Measurements from ENCODE around the gene RAB42.
"Not testable (repeated sequence)": the region's sequence is repeated elsewhere in the genome, so short reads cannot be mapped to it uniquely, and the experiment has no call there.

RAB42 gene, protein sequence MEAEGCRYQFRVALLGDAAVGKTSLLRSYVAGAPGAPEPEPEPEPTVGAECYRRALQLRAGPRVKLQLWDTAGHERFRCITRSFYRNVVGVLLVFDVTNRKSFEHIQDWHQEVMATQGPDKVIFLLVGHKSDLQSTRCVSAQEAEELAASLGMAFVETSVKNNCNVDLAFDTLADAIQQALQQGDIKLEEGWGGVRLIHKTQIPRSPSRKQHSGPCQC

DNA sequence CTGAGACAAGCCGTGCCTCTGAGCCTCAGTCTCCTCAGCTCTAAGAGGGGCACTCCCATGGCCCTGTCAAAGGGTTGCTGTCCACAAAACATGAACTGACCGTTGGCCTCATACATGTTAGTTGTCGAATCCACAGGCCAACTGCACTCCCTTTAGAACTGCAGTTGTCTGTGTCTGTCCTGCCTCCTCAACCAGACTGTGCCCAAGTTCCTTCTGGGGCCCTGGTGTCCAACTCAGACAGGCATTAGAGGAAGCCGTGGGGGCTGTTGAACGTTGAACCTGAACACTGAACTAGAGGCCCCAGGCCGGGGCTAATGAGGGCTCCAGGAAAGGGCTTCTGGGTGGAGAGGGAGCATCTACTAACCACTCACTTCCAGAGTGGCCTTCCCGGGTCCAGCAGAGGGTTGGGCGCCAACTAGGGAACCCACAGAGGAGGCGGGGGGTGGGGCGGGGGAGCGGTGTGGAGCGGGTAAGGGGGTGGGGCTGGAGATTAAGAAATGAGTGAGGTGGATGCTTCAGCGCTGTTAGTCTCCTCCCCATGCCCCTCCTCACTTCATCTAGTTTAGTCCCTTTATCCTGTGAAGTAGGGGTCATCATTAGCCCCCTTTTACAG lies at the start of gene RAB42:
Gene RAB42, plus strand, starts transcription at position 558 of the 613 bp plus-strand sequence. CDS start 247 bp downstream, outside the sequence.
- DNase-seq, result no peak

DNA sequence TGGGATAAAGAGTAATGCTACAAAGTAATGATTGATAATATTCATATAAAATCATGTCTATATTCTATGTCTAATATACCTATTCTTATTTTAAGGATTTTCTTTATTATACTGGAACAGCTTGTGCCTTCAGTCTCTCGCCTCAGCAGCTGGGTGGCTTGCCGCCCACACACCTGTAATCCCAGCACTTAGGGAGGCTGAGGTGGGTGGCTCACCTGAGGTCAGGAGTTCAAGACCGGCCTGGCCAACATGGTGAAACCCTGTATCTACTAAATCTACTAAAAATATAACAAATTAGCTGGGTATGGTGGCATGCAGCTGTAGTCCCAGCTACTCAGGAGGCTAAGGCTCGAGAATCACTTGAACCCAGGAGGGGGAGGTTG lies 46.8 kb upstream of the RAB42 start:
- no peak for DNase-seq

DNA sequence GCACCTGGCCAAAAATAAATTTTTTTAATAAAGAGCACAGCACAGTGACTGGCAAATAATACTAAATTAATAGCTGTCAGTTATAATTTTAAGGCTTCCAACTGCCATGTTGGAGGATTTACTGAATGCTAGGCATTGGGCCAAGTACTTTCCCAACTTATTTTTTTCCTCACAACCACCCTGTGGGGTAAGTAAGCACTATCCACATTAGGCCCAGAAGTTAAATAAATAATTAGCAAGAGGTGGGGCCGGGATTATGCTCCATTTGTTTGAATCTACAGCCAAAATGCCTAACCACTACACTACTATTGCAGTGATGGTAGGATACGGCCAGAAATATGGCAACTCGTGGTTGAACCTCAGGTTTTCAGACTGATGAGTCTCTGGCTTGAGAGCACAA lies 43.7 kb upstream of the RAB42 start:
- no peak for DNase-seq

DNA sequence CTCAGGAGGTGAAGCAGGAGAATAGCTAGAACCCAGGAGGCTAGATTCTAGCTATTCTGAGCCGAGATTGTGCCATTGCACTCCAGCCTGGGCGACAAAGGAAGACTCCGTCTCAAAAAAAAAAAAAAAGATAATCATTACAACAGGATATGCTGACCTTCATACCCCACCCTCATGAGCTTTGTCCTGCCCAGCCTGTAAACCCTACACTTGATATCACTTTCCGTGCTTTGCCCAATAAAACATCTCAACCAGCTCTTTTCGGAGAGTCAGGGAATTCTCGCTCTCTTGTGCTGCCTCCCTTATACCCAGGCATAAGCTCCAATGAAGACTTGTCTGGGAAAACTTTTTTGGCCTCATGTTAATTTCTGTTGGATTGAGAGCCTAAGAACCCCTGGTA lies 40.7 kb upstream of the RAB42 start:
- no peak for DNase-seq

DNA sequence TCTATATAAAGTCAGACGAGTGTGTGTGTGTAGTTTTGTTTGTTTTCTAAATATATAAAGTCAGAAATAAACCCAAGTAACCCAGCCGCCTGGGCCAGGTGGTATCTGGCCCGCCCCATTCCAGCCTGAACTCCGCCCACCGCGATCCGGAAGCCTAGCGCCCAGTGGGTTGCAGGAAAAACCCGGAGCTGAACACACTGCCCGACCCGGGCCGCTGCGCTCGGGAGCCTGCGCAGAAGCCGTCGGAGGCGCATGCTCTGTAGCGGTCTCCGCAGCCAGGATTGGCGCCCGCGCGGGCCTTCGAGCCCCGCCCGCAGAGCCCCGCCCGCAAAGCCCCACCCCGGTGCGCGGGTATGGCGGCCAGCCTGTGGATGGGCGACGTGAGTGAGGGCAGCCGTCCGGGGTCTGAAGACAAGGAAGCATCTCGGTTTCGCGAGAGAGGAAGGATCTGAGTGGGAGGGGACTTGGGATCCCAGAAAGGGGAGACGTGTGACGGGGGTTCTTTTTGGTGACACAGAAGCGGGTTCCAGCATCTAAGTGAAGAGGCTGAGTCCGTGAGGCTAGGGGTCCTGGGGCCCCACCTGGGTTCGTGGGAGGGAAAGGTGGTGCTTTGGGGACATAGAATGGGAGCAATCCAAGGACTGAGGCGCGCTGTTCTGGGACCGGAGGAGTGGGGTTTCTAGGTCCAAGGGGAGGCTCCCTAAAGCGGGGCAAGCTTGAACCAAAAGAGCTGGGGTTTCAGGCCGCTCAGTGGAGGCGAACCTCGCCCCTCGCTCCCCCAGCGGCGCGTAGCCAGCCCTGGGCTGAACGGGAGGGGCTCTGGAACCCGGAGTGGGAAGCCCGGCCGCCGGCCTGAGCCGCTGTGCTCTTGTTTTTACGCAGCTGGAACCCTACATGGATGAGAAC lies 39.1 kb upstream of the RAB42 start, which contains the start of gene TRNAU1AP:
Gene TRNAU1AP, plus strand, starts transcription at position 328 of the 906 bp plus-strand sequence. Its CDS starts 26 bp downstream, at position 354.
- peak; percentile 98 for DNase-seq

DNA sequence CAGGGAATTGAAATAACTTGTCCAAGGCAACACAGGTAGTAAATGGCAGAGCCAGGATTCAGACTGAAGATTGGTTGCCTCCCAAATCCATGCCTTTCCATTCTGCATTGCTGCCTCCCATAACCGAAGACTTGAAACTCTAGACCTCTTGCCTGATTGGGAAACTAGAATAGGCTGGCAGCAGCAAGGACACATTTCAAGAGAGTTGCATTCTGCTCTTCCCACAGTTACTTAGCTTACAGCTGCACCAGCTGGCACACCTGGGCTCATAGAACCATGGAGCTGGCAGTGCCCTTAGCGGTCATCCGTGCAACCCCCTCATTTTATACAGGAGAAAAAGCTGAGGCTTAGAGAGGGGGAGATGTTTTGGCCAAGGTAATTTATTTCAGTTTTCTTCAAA lies 31.2 kb upstream of the RAB42 start:
- no peak for DNase-seq

DNA sequence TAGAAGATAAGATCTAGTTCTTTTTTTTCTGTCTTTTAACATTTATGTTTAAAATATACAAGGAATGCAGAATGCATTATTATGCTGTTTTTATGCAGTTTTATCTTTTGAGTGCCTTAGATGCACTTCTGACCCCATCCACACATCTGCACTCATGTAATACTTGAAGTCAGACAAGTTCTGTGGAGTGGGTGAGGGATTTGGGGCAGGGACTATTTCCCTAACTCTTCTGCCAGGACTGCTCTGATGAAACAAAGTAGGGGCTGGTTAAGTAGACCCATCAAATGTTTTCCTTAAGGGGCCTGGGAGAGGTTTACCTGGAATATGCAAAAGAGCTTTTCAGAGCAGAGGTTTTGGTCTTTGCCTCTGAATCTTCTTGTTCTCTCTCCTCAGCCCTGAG lies 27.8 kb upstream of the RAB42 start:
- DNase-seq, result no peak

DNA sequence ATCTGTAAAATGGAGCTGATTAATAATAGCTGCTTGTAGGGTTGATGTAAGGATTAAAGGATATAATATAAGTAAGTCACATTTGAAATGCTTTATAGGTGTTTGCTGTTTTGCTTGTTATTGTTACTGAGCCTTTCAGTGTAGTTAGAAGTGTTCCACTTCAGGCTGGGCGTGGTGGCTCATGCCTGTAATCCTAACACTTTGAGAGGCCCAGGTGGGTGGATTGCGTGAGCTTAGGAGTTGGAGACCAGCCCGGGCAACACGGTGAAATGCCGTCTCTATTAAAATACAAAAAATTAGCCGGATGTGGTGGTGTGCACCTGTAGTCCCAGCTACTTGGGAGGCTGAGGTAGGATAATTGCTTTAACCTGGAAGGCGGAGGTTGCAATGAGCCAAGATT lies 27.0 kb upstream of the RAB42 start:
- DNase-seq, result no peak

DNA sequence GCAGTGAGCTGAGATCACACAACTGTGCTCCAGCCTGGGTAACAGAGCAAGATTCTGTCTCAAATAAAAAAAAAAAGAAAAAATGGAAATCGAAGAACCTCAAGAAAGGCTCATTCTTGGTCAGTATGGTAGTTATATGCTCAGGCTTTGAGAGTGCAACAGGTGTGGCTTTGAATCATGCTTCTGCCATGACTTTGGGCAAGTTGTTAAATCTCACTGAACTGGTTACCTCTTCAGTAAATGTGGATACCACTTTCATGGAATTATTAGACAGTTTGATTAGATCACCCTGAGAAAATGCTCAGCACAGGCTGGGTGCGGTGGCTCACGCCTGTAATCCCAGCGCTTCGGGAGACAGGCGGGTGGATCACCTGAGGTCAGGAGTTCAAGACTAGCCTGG lies 26.3 kb upstream of the RAB42 start:
- DNase-seq, result no peak

DNA sequence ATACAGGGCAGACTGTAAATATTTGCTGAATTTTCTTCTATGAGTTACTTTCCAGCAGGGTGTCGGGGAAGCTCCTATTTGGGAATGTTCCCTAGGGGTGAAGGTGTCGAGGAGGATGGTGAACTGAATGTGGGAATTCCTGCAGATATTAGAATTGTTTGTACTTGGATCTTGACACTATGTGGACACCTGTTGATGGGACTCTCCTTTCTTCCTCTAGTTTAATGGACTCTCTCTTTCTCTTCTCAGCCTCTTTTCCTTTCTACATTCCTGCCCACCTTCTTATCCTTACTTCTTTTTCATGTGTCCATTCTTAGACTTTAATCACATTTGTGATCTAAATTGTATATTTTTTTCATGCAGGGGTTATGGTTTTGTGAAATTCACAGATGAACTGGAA lies 25.1 kb upstream of the RAB42 start:
- DNase-seq, result no peak

DNA sequence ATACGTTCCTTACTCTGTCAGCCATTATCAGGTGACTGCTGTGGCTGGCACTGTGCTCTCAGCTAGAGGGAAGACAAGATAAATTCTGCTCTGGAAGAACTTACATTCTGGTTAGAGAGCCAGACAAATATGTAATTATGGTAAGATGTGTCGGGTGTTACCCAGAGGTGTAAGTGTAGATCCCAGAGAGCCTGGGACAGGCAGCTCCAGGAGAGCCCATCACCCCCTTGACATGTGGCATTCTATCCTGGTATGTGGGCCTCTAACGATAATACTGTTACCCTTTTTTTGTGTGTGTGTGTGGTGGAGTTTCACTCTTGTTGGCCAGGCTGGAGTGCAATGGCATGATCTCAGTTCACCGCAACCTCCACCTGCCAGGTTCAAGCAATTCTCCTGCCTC lies 20.2 kb upstream of the RAB42 start:
- no peak for DNase-seq

DNA sequence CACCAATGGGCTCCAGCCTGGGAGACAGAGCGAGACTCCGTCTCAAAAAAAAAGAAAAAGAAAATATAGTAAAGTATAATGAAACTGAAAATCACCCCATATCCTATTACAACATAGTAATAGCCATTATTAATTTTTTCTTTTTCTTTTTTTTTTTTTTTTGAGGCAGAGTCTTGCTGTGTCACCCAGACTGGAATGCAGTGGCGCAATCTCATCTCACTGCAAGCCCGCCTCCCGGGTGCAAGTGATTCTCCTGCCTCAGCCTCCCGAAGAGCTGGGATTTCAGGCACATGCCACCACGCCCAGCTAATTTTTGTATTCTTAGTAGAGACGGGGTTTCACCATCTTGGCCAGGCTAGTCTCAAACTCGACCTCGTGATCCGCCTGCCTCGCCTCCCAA lies 19.2 kb upstream of the RAB42 start:
- not testable (repeated sequence) for DNase-seq

DNA sequence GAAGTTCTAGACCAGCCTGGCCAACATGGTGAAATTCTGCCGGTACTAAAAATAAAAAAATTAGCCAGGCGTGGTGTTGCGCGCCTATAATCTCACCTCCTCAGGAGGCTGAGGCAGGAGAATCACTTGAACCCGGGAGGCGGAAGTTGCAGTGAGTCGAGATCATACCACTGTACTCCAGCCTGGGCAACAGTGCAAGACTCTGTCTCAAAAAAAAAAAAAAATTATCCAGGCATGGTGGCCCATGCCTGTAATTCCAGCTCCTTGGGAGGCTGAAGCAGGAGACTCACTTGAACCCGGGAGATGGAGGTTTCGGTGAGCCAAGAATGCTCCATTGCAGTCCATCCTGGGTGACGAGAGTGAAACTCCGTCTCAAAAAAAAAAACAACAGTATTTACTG lies 18.5 kb upstream of the RAB42 start:
- no peak for DNase-seq

DNA sequence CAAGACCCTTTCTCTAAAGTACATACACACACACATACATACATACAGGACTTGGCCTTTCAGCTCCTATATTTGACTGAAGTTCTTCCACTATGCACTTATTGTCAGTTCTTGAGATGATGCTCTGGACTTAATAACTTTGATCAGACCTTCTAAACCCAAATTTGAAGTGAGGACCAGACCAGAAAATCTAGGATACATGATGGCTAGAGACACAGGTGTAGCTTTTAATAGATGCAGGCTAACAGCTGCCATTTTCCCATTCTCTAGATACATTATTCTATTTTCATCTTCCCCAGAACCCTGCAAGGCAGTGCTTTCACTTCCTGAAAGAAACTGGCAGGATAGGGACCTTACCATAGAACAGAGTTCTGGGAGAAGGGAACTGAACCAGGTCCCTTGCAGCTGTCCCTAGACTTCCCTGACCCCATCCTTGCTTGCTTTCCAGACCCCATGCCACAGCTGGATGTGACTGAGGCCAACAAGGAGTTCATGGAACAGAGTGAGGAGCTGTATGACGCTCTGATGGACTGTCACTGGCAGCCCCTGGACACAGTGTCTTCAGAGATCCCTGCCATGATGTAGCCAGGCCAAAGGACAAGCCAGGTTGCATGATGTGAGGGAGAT lies 14.9 kb upstream of the RAB42 start:
- peak; percentile 83 for DNase-seq

DNA sequence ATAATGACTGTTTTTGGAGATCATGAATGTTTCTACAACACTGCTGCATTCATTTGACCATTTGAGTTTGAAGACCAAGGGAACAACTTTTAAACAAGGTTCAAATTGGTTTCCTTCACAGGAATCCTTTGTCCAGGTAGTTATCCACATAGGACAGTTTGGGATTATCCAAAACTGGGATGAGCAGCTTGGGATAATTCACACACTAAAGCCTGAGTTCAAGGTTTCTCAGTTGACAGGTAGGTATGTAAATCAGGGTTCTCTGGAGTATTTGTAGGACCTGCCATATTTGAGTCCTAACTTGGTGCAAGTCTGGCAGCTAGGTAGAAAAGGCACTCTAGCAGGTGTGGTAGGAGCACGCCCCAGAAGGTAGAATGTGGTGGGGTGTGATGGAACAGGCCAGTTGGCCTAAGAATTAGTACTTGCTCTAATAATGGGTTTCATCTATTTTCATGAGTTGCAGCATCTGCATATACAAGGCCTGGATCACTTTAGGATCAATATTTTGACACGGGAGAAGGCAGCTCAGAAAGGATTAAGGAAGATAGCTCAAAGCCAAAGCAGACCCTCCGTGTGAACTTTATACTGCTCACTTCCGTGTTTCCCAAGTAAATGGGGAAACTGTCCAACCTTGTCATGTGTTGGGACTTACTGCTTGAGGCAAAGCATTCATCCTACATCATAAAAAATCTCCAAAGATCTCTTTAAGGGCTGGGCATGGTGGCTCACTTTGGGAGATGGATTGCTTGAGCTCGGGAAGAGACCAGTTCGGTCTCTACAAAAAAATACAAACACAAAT lies 14.1 kb upstream of the RAB42 start:
- DNase-seq, result peak; percentile 76

DNA sequence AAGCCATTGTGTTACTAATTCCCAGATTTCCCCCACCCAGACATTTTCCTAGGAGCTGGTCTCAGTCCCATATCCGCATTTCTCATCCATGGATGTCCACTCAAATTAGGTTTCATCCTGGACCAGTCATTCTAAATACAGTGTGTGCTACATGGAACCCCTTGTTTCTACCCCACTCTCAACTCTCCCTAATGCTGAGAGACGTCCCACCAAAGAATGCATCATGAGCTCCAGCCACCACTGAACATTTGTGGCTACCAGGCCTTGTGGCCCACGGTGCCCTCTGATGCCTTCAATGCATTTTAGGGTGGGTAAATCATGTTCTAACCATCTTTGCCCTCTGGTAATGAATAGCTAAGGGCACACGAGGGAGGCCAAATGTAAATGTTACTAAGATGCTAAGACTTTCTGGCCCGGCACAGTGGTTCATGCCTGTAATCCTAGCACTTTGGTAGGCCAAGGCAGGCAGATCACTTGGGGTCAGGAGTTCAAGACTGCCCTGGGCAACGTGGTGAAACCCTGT lies 13.3 kb upstream of the RAB42 start:
- DNase-seq, result no peak

DNA sequence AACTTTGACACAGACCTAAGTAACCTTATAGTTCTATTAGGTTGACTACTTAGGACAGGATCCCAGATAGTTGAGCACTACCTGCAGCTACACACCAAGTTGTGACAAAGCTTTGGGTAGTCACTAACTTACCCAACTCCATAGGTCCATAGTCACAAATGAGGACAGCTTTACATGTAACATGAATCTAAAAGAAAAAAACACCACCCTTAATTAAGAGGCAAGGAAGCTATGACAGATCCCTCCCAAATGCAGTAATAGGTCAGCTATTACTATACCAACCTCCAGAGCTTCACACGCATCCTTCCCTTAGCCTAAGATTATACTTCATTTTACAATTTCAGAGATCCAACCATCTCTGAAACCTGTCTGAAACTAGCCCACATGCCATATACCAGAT lies 12.7 kb upstream of the RAB42 start:
- no peak for DNase-seq

DNA sequence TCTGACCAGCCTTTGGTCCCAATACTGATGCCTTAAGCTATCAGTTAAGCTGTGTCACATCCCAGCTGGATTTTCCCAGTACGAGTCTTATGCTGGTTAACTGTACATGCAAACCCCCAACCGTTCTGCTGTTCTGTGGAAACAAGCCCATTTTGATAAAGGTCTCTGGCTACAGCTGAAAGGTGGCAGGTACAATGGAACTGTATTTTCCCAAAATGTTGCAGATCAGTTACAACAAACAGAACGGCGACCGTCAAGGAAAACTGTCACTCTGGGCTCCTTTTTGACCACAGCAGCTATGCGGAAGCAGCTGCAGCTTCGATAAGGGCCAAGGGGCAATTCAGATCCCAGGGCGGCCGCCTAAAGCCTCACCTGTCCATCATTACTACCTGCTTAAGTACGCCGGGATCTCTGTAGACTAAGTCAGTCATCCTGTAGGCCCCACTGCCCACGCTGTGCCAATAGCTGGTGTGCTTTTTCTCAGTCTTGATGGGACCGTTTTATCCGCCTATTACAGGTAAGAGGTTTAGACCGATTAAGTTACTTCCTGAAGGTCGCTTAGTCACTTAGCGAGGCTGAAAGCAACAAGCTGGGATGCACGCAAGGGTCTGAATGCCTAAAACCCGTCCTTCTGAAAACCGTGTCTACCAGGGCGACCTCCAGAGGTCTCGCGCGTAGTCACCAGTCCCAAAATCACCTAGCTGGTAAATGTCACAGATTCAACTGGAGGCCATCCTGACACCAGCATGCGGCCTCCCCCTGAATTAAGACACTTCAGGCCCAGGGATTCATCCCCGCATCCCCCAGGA lies 11.1 kb upstream of the RAB42 start:
- no peak for DNase-seq

DNA sequence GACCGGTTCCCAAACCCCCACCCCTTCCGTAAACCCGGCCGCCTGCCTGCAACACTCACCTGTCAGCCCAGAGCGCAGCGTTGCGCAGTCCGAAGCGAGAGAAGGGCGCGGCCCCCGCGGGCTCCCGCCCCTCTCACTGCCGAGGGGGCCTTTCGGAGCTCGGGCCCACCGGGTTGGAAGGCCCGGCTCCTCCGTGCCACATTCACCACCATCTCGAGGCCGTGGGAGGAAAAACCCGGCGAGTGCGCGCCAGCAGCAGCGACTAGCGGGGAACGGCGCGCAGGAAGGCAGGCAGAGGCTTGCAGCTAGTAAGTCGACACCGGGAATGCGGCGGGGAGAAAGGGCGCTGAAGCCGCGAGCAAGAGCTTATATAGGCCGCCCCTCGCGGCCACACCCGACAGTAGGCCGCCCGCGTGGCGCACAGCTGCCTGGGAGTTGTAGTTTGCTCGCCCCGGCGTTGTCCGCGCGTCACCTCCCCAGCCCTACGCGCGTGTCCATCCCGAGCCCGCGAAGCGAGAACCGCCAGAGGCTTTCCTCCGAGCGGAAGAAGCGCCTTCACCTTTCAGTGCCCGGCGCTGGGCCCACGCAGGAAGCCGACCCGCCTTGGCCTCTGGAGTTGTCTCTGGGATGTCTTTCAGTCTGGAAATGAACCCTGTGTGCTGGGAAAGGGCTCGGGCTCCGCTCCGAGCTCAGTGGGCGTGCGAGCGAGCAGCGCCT lies 10.4 kb upstream of the RAB42 start:
- DNase-seq, result peak; percentile 98

DNA sequence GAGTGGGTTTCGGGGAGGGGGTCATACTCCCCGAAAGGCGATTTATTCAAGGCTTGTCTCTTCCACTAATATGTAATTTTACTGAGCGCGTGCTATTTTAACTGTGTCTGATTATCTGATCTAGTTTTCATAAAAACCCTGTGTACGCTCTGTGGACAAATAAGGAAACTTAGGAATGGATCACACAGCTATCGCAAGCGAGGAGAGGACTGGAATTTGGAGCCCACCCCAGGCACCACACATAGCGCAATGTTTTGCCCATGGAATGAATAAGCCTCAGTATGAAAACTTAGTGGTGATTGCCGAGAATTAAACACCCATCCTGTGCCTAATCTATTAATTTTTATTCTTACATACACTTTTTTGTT lies 9.8 kb upstream of the RAB42 start:
- DNase-seq, result no peak
